Neuronal stem cell (in vitro differentiated cells): ENCODE results near the gene UBE2QL1.
A peak's percentile ranks its signal among the peaks of the same experiment; 100 is the strongest.

ENCODE experiments used
- DNase-seq: peaks from one replicate; pipeline ENCODE4 v3.0.0-alpha.2; 2013; ENCODE audit warnings: low spot score
- H2AFZ ChIP-seq: one replicate; pipeline ENCODE4 v1.6.1; 2013; ENCODE audit warnings: mild to moderate bottlenecking, low read length, inconsistent platforms
- H2AK5ac ChIP-seq: 2 replicates; pipeline ENCODE4 v1.6.1; 2013; ENCODE audit warnings: low read depth, mild to moderate bottlenecking, inconsistent platforms, low read length, moderate library complexity, mixed read lengths
- H2BK120ac ChIP-seq: 2 replicates; pipeline ENCODE4 v1.6.1; 2013; ENCODE audit warnings: low read depth, mild to moderate bottlenecking, inconsistent platforms, low read length, moderate library complexity, mixed read lengths
- H2BK12ac ChIP-seq: one replicate; pipeline ENCODE4 v1.6.1; 2013; ENCODE audit warnings: low read length, inconsistent platforms
- H2BK15ac ChIP-seq: 2 replicates; pipeline ENCODE4 v1.6.1; 2013; ENCODE audit warnings: mild to moderate bottlenecking, low read length, inconsistent platforms, mixed read lengths
- H2BK5ac ChIP-seq: one replicate; pipeline ENCODE4 v1.6.1; 2013; ENCODE audit warnings: inconsistent platforms, mild to moderate bottlenecking, low read length, moderate library complexity
- H3K14ac ChIP-seq: one replicate; pipeline ENCODE4 v1.6.1; 2013; ENCODE audit warnings: low read length, inconsistent platforms
- H3K18ac ChIP-seq: 2 replicates; pipeline ENCODE4 v1.6.1; 2013; ENCODE audit warnings: low read length, inconsistent platforms
- H3K23ac ChIP-seq: 2 replicates; pipeline ENCODE4 v1.6.1; 2013; ENCODE audit warnings: low read depth, mild to moderate bottlenecking, mixed read lengths, low read length, inconsistent platforms; ENCODE audit not compliant: poor library complexity
- H3K27ac ChIP-seq: replicated peaks from 3 replicates; pipeline ENCODE4 v1.5.1; 2013; ENCODE audit warnings: low read length, inconsistent platforms
- H3K27me3 ChIP-seq, 3 experiments: 2 replicates each; pipeline ENCODE4 v1.6.1; 2013; ENCODE audit warnings: low read length in 3 of 3, mild to moderate bottlenecking in 2 of 3, inconsistent platforms in 1 of 3, low read depth in 1 of 3, mixed read lengths in 1 of 3, moderate library complexity in 1 of 3; ENCODE audit not compliant: control insufficient read depth in 3 of 3, insufficient read depth in 3 of 3
- H3K36me3 ChIP-seq, 2 donors: replicated peaks in 1 of 2; 2 replicates each; pipeline ENCODE4 v1.6.1; 2013; ENCODE audit warnings: low read length in 2 of 2; ENCODE audit not compliant: control insufficient read depth in 2 of 2, insufficient read depth in 2 of 2
- H3K4ac ChIP-seq: 2 replicates; pipeline ENCODE4 v1.6.1; 2013; ENCODE audit warnings: inconsistent platforms, mild to moderate bottlenecking, low read length, moderate library complexity
- H3K4me1 ChIP-seq, 2 donors: 1 replicate in 1 of 2; 2 replicates in 1 of 2; pipeline ENCODE4 v1.6.1; 2013; ENCODE audit warnings: low read length in 2 of 2, low read depth in 1 of 2; ENCODE audit not compliant: control insufficient read depth in 2 of 2, insufficient read depth in 1 of 2
- H3K4me2 ChIP-seq: one replicate; pipeline ENCODE4 v1.6.1; 2013; ENCODE audit warnings: mild to moderate bottlenecking, low read length, inconsistent platforms; ENCODE audit not compliant: insufficient read depth, poor library complexity, severe bottlenecking
- H3K4me3 ChIP-seq, 2 donors: 2 replicates each; pipeline ENCODE4 v1.5.1; 2013; ENCODE audit warnings: low read length in 2 of 2, mild to moderate bottlenecking in 2 of 2, inconsistent platforms in 1 of 2, moderate library complexity in 1 of 2
- H3K79me1 ChIP-seq: one replicate; pipeline ENCODE4 v1.6.1; 2013; ENCODE audit warnings: low read depth, mild to moderate bottlenecking, inconsistent platforms, low read length, moderate library complexity
- H3K9ac ChIP-seq: one replicate; pipeline ENCODE4 v1.6.1; 2013; ENCODE audit warnings: mild to moderate bottlenecking, low read depth, low read length, inconsistent platforms; ENCODE audit not compliant: poor library complexity
- H3K9me3 ChIP-seq, 2 donors: replicated peaks in 1 of 2; 2 replicates each; pipeline versions ENCODE3 to v1.6.1; 2013; ENCODE audit warnings: low read length in 2 of 2, mild to moderate bottlenecking in 2 of 2, inconsistent platforms in 1 of 2, low read depth in 1 of 2, mixed read lengths in 1 of 2, moderate library complexity in 1 of 2; ENCODE audit not compliant: control insufficient read depth in 2 of 2, insufficient read depth in 1 of 2
- H4K8ac ChIP-seq: one replicate; pipeline ENCODE4 v1.6.1; 2013; ENCODE audit warnings: low read depth, mild to moderate bottlenecking, inconsistent platforms, low read length, moderate library complexity
- H4K91ac ChIP-seq: one replicate; pipeline ENCODE4 v1.6.1; 2013; ENCODE audit warnings: low read length, low read depth, mild to moderate bottlenecking, inconsistent platforms; ENCODE audit not compliant: poor library complexity
- WGBS, 2 donors: extraction: QIAGEN DNeasy Blood & Tissue Kit; methylation state at CpG; one replicate each; pipeline ENCODE4 v1.1.7; 2013; ENCODE audit warnings: missing lambda C conversion rate in 2 of 2, mixed read lengths in 1 of 2; ENCODE audit not compliant: insufficient read length in 2 of 2, insufficient replicate concordance in 1 of 2; ENCODE audit errors: extremely low coverage in 2 of 2; 5-methylcytosine and 5-hydroxymethylcytosine counted together

UBE2QL1 gene

GRCh38 chr5:6427694-6428093, 21.0 kb upstream of the UBE2QL1 start:
- H2AFZ ChIP-seq, result no peak overlapping the region
- no peak overlapping the region for H3K14ac ChIP-seq
- H2BK12ac ChIP-seq, result no peak overlapping the region
- no peak overlapping the region for H3K9ac ChIP-seq
- H3K27me3 ChIP-seq, result peaks cover 0 to 17% (median 0%) of the 10 kb centered on the region in 3 experiments
- no peak overlapping the region for H3K4ac ChIP-seq
- no peaks in the 10 kb centered on the region for H3K9me3 ChIP-seq
- H3K36me3 ChIP-seq, result no peaks in the 10 kb centered on the region
- no peak overlapping the region for H2BK5ac ChIP-seq
- H3K4me3 ChIP-seq, result no peak overlapping the region
- no peak overlapping the region for H3K18ac ChIP-seq
- H3K79me1 ChIP-seq, result no peaks in the 10 kb centered on the region
- no peak overlapping the region for H4K91ac ChIP-seq
- no peak overlapping the region for H2BK15ac ChIP-seq
- H3K4me1 ChIP-seq, result no peaks in the 10 kb centered on the region
- no peak overlapping the region for H3K23ac ChIP-seq
- DNase-seq, result no peak
- no CpG with 5 or more reads among the region's 4 CpGs for WGBS, 2 donors
- H2BK120ac ChIP-seq, result no peak overlapping the region
- H3K27ac ChIP-seq, result no peak overlapping the region
- H4K8ac ChIP-seq, result no peak overlapping the region
- no peak overlapping the region for H2AK5ac ChIP-seq
- H3K4me2 ChIP-seq, result no peak overlapping the region

DNA sequence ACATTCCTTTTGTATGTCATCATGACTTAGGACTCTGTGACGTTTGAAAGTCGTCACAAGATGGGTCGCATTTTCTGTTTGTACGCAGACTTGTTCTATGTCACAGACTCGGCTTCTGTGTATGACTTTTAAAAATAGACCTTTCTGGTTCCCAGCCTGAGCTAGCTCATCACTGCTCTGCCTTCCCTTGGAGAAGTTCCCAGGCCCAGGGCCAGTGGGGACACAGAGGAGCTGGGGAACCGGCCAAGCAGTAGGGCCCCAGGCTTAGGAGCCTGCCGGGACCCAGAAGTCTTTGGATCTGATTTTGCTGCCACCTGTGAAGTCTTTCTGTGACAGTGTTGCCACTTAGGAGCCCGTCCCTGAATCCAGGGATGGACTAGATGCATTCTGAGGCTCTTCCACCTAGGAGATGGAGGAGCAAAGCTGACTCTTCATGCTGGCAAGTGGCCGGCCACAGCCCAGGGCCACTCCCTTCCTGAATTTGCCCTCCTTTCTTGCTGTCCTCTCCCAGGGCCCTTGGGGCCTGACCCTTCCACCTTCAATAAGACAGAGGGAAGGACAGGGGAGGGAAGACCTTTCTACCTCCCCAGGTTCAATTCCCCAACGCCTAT, 18.1 kb upstream of the UBE2QL1 start:
- Histone ChIP-seq H3K9ac (no peak overlapping the region), H3K4me3 (no peak overlapping the region), H2AK5ac (no peak overlapping the region), H3K9me3 (no peaks in the 10 kb centered on the region), H3K23ac (no peak overlapping the region), H3K36me3 (no peaks in the 10 kb centered on the region), H2BK5ac (no peak overlapping the region), H3K4me1 (no peaks in the 10 kb centered on the region), H4K8ac (no peak overlapping the region), H3K79me1 (no peaks in the 10 kb centered on the region), H2BK120ac (no peak overlapping the region), H4K91ac (no peak overlapping the region), H2BK12ac (no peak overlapping the region), H2BK15ac (no peak overlapping the region), H2AFZ (no peak overlapping the region), H3K18ac (no peak overlapping the region), H3K14ac (no peak overlapping the region), H3K27ac (no peak overlapping the region), H3K27me3 (peaks cover 0 to 17% (median 0%) of the 10 kb centered on the region in 3 experiments), H3K4ac (no peak overlapping the region), H3K4me2 (no peak overlapping the region)
- WGBS, 2 donors, result no CpG with 5 or more reads among the region's 10 CpGs
- no peak for DNase-seq

GRCh38 chr5:6431214-6432195, 17.2 kb upstream of the UBE2QL1 start:
- H3K18ac ChIP-seq, result no peak overlapping the region
- DNase-seq, result no peak
- no peak overlapping the region for H3K23ac ChIP-seq
- no peak overlapping the region for H3K9ac ChIP-seq
- H3K27ac ChIP-seq, result no peak overlapping the region
- H3K4me2 ChIP-seq, result no peak overlapping the region
- H2BK12ac ChIP-seq, result no peak overlapping the region
- no CpG with 5 or more reads among the region's 6 CpGs for whole genome bisulfite sequencing, 2 donors
- no peak overlapping the region for H2AK5ac ChIP-seq
- H3K14ac ChIP-seq, result no peak overlapping the region
- H4K91ac ChIP-seq, result no peak overlapping the region
- no peak overlapping the region for H3K4me3 ChIP-seq
- H3K4me1 ChIP-seq, result no peaks in the 10 kb centered on the region
- H3K27me3 ChIP-seq, result peaks cover 0 to 17% (median 0%) of the 10 kb centered on the region in 3 experiments
- no peak overlapping the region for H2BK15ac ChIP-seq
- H3K4ac ChIP-seq, result no peak overlapping the region
- no peaks in the 10 kb centered on the region for H3K79me1 ChIP-seq
- no peak overlapping the region for H2BK120ac ChIP-seq
- no peak overlapping the region for H2AFZ ChIP-seq
- no peaks in the 10 kb centered on the region for H3K9me3 ChIP-seq
- H3K36me3 ChIP-seq, result no peaks in the 10 kb centered on the region
- H2BK5ac ChIP-seq, result no peak overlapping the region
- H4K8ac ChIP-seq, result no peak overlapping the region

DNA sequence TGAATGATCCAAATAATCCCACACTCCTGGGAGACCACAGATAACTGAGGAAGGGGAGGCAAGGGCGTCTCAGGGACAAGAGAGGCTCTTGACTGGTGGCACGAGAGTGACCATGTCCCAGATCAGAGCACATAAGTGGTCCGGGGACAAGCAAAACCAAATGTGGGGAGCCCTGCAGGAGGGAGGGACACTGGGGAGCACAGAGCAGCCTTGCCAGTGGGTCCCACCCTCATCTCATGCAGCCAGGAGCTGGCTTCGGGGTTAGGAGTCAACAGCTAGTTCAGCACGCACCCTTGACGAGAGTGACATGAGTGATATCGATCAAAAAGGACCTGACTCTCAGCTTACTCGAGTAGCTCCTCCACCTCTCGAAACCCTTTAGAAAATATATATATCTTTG, 16.5 kb upstream of the UBE2QL1 start:
- Histone ChIP-seq H3K27ac (no peak overlapping the region), H2BK15ac (no peak overlapping the region), H3K36me3 (no peaks in the 10 kb centered on the region), H3K4me3 (peak overlapping the region in 1 of 2 donors; percentile 40), H2BK12ac (no peak overlapping the region), H2AK5ac (no peak overlapping the region), H2BK5ac (no peak overlapping the region), H3K4me2 (no peak overlapping the region), H3K27me3 (peaks cover 0 to 17% (median 0%) of the 10 kb centered on the region in 3 experiments), H3K23ac (no peak overlapping the region), H4K91ac (no peak overlapping the region), H2AFZ (no peak overlapping the region), H3K9ac (no peak overlapping the region), H3K4ac (no peak overlapping the region), H3K4me1 (no peaks in the 10 kb centered on the region), H3K18ac (no peak overlapping the region), H3K14ac (no peak overlapping the region), H3K79me1 (no peaks in the 10 kb centered on the region), H2BK120ac (no peak overlapping the region), H3K9me3 (no peaks in the 10 kb centered on the region), H4K8ac (no peak overlapping the region)
- no CpG with 5 or more reads among the region's 9 CpGs for WGBS, 2 donors
- no peak for DNase-seq
